Memory B cell (primary cell): ENCODE measurements around the gene KCNMA1.

Experiments used
- ATAC-seq: fragments of 150-1000 bp; cut with Tn5 transposase; 2 replicates; pipeline ENCODE4 v1.10.0; 2021; ENCODE audit warnings: low read depth, mild to moderate bottlenecking, moderate library complexity
- DNase-seq, 2 donors: peaks; one replicate each; pipeline ENCODE4 v3.0.0; 2022; ENCODE audit warnings: low spot score in 2 of 2
- H3K27ac Mint-ChIP-seq: one replicate; pipeline ENCODE4 v1.8.0; 2022; ENCODE audit warnings: mild to moderate bottlenecking, moderate library complexity, mixed read lengths
- H3K27me3 Mint-ChIP-seq: one replicate; pipeline ENCODE4 v1.8.0; 2022; ENCODE audit warnings: mixed read lengths
- H3K36me3 Mint-ChIP-seq: one replicate; pipeline ENCODE4 v1.8.0; 2022; ENCODE audit warnings: mild to moderate bottlenecking, mixed read lengths
- H3K4me1 Mint-ChIP-seq: one replicate; pipeline ENCODE4 v1.8.0; 2022; ENCODE audit warnings: mixed read lengths
- H3K4me3 Mint-ChIP-seq: one replicate; pipeline ENCODE4 v1.8.0; 2022; ENCODE audit warnings: mild to moderate bottlenecking, moderate library complexity, mixed read lengths
- H3K9me3 Mint-ChIP-seq: one replicate; pipeline ENCODE4 v1.8.0; 2022; ENCODE audit warnings: mixed read lengths

Gene KCNMA1

DNA sequence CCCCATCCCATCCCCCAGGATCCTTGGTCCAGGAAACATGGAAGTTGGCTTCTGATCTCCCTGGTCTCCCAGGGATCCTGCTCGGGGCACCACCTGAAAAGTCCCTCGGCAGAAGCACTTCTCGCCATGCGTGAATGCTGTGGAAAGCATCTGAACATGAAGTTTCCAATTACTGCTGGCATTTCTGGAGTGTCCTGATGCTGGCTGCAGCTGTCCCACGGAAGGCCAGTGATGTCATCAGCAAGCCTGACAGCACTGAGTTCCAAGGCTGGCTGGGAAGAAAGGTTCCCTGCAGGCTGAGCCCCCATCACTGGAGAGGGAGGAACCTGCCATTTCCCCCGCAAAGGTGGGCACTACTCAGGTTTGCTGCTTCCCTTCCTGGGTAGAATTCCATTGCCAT is 71.4 kb downstream of the KCNMA1 start:
- H3K27me3 Mint-ChIP-seq, result peaks cover 17% of the 10 kb centered on the region
- H3K36me3 Mint-ChIP-seq, result no peaks in the 10 kb centered on the region
- ATAC-seq (no peak), DNase-seq (no peak)
- H3K4me1 Mint-ChIP-seq, result peaks cover 9% of the 10 kb centered on the region
- H3K4me3 Mint-ChIP-seq, result no peak overlapping the region
- no peaks in the 10 kb centered on the region for H3K9me3 Mint-ChIP-seq
- H3K27ac Mint-ChIP-seq, result no peak overlapping the region

- Mint-ChIP-seq H3K27me3 (peaks cover 17% of the 10 kb centered on the region), H3K4me1 (peaks cover 9% of the 10 kb centered on the region), H3K9me3 (no peaks in the 10 kb centered on the region), H3K36me3 (no peaks in the 10 kb centered on the region), H3K4me3 (no peak overlapping the region), H3K27ac (no peak overlapping the region)
- DNase-seq, result no peak
- no peak for ATAC-seq
These were observed 72.0 kb downstream of the KCNMA1 start for GRCh38 chr10:77565590-77566023.

DNA sequence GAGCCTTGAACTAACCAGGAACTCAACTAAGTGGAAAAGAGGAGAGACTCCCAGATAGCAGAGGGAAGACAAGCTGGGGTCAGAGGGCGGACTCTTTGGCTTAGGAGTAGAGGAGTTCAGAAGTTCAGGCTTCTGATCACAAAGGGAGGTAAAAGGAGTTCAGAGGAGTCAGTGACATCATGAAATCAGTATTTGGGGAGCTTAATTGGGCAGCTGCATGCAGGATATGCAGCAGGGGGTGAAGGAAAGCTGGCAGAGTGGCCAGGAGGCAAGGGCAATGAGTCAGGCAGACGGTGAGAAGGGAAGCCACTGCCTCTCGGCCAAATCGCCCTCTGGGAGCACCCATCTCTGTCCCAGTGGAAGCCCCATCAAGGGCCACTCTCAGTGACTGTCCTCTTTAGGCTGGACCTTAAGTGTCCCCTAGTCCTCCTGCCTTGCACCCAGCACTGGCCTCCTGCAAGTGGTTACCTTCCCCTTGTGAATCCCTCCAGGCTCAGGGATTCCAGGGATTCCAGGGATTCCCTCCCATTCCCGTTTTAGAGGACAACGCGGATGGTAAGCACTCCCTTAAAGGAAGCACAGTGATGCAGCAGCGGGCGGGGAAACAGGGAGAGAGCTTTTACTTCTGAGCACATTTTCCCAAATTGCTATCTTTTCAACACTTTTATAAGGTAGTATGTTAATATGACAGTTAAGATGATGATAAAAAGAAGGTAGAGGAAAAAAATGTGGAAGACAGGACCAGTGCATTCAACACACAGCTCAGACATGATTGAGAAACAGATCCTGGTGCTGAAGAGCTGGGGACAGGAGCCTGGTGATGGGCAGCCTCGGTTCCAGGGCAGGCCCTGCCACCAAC is 72.6 kb downstream of the KCNMA1 start:
- no peak for DNase-seq
- Mint-ChIP-seq H3K9me3 (no peaks in the 10 kb centered on the region), H3K4me3 (no peak overlapping the region), H3K4me1 (peaks cover 9% of the 10 kb centered on the region), H3K36me3 (no peaks in the 10 kb centered on the region), H3K27me3 (peaks cover 17% of the 10 kb centered on the region), H3K27ac (no peak overlapping the region)
- ATAC-seq, result no peak

DNA sequence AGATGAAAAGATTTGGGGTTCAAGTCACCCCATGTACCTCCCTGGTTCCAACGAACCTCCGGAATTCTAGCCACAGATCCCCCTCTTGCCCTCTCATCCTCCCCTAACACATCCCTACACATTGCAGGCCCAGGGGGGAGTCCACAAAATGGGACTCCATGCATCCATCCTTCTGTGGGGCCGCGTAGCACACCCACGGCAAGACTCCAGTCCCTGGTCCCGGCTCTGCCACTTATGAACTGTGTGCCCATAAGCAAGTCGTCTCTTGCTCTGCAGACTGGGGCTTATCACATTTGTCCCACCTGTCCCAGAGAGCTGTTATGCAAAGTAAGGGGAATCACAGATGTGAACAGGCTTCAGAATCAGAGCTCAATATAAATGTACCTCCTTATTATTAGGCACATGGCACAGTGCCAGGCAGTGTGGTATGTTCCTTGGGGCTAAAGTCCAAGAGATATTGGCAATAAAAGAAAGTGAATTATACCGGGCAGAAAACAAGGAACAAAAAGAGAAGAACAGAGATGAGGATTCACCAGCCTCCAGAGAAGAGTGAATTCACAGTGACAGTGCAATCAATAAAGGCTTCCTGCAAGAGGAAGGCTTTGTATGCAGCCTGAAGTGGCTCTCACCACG is 73.9 kb downstream of the KCNMA1 start:
- H3K4me1 Mint-ChIP-seq, result peaks cover 9% of the 10 kb centered on the region
- H3K27me3 Mint-ChIP-seq, result peaks cover 17% of the 10 kb centered on the region
- H3K27ac Mint-ChIP-seq, result no peak overlapping the region
- H3K36me3 Mint-ChIP-seq, result no peaks in the 10 kb centered on the region
- no peak for ATAC-seq
- no peak for DNase-seq
- H3K4me3 Mint-ChIP-seq, result no peak overlapping the region
- no peaks in the 10 kb centered on the region for H3K9me3 Mint-ChIP-seq

DNA sequence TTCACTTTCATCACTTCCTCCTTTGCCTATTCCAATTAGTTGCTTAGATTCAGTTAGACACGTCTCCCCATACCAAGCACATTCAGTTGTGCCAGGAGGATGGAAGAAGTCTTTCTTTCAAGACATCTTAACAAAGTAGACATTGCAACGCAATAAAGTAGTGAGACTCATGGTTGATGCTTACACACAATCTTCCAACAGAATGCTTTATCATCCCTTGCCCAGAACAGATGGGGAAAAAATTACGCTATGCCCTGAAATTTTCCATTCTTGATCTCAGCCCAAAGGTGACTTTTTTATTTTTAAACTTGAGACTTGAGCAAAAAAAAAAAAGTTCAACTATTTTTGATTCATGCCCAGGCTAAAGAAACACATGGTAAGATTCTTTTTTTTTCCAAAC is 74.9 kb downstream of the KCNMA1 start:
- no peak overlapping the region for H3K4me3 Mint-ChIP-seq
- peaks cover 9% of the 10 kb centered on the region for H3K4me1 Mint-ChIP-seq
- no peaks in the 10 kb centered on the region for H3K36me3 Mint-ChIP-seq
- DNase-seq (no peak), ATAC-seq (no peak)
- H3K27me3 Mint-ChIP-seq, result peaks cover 17% of the 10 kb centered on the region
- H3K9me3 Mint-ChIP-seq, result no peaks in the 10 kb centered on the region
- H3K27ac Mint-ChIP-seq, result no peak overlapping the region

GRCh38 chr10:77561991-77562390 is 75.6 kb downstream of the KCNMA1 start:
- Mint-ChIP-seq H3K36me3 (no peaks in the 10 kb centered on the region), H3K4me3 (no peak overlapping the region), H3K27me3 (peaks cover 17% of the 10 kb centered on the region), H3K9me3 (no peaks in the 10 kb centered on the region), H3K27ac (no peak overlapping the region), H3K4me1 (peaks cover 9% of the 10 kb centered on the region)
- DNase-seq (no peak), ATAC-seq (no peak)

GRCh38 chr10:77560471-77560870 is 77.1 kb downstream of the KCNMA1 start:
- no peak for ATAC-seq
- no peaks in the 10 kb centered on the region for H3K9me3 Mint-ChIP-seq
- H3K36me3 Mint-ChIP-seq, result no peaks in the 10 kb centered on the region
- peaks cover 9% of the 10 kb centered on the region for H3K4me1 Mint-ChIP-seq
- H3K27ac Mint-ChIP-seq, result no peak overlapping the region
- H3K4me3 Mint-ChIP-seq, result no peak overlapping the region
- H3K27me3 Mint-ChIP-seq, result peaks cover 13% of the 10 kb centered on the region
- no peak for DNase-seq

DNA sequence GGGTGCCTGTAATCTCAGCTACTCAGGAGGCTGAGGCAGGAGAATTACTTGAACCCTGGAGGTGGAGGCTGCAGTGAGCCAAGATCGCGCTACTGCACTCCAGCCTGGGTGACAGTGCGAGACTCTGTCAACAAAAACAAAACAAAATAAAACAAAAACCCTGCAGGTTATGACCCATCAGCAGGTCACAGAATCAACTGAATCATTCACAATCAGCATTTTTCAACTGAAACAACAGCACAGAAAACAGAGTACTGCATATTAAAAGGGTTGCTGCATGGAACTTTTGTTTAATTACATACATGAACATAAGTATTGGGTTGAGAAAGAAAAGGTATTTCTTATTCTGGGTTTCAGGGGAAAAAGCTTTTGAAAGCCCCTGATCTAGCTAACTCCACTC is 77.6 kb downstream of the KCNMA1 start:
- ATAC-seq (no peak), DNase-seq (no peak)
- Mint-ChIP-seq H3K4me3 (no peak overlapping the region), H3K27me3 (peaks cover 9% of the 10 kb centered on the region), H3K9me3 (no peaks in the 10 kb centered on the region), H3K36me3 (no peaks in the 10 kb centered on the region), H3K4me1 (peaks cover 9% of the 10 kb centered on the region), H3K27ac (no peak overlapping the region)

- H3K27me3 Mint-ChIP-seq, result no peaks in the 10 kb centered on the region
- H3K27ac Mint-ChIP-seq, result no peak overlapping the region
- ATAC-seq (no peak), DNase-seq (no peak)
- no peaks in the 10 kb centered on the region for H3K36me3 Mint-ChIP-seq
- no peaks in the 10 kb centered on the region for H3K9me3 Mint-ChIP-seq
- peaks cover 3% of the 10 kb centered on the region for H3K4me1 Mint-ChIP-seq
- H3K4me3 Mint-ChIP-seq, result no peak overlapping the region
These were observed 80.5 kb downstream of the KCNMA1 start for GRCh38 chr10:77556990-77557601.

DNA sequence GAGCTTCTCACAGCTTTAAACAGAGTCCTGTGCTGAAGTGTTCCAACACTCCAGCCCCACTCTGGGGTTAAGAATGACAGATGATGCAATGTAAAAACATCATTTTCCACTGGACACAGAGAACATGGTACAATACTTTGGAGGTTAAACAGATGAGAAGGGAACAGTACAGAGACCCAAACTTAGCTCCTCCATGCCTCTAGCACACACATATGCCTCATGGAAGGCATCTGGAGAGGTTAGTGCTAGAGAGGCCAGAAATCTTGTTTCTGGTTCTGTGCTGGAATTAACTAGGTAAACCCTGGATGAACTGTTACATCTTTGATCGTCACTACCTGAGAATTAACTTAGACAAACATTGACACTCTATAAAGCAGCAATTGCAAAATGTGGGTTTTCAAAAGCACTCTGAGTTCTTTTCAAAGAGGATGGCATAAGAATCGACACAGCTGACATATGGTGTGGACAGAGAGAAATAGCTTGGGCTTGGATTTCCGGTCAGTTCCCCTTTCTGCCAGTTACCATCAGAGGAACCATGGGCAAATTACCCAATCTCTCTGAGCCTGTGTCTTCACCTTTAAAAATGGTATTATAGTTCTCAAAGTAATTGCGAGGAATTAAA is 81.9 kb downstream of the KCNMA1 start:
- peaks cover 3% of the 10 kb centered on the region for H3K4me1 Mint-ChIP-seq
- no peak overlapping the region for H3K27ac Mint-ChIP-seq
- H3K27me3 Mint-ChIP-seq, result no peaks in the 10 kb centered on the region
- ATAC-seq (no peak), DNase-seq (no peak)
- H3K36me3 Mint-ChIP-seq, result no peaks in the 10 kb centered on the region
- H3K4me3 Mint-ChIP-seq, result no peak overlapping the region
- no peaks in the 10 kb centered on the region for H3K9me3 Mint-ChIP-seq

DNA sequence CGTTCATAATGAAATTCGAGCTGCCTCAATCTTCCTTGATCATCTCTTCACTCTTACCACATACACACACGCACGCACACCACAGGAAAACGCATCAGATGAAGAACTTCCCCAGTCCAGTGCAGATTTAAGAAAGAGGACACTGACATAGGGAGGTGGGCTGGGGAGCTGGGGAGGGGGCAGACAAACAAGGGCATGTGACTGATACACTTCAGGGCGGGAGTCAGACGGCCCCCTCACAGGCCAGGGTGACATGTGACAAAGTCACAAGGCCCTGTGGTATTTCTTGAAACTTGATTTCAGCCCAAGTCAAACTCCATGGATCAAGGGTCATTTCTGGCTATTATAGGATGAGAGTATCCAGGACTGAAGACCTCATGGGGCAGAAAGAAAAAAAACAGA is 82.6 kb downstream of the KCNMA1 start:
- ATAC-seq (no peak), DNase-seq (no peak)
- no peak overlapping the region for H3K27ac Mint-ChIP-seq
- no peak overlapping the region for H3K4me3 Mint-ChIP-seq
- H3K27me3 Mint-ChIP-seq, result no peaks in the 10 kb centered on the region
- H3K36me3 Mint-ChIP-seq, result no peaks in the 10 kb centered on the region
- peaks cover 3% of the 10 kb centered on the region for H3K4me1 Mint-ChIP-seq
- no peaks in the 10 kb centered on the region for H3K9me3 Mint-ChIP-seq

DNA sequence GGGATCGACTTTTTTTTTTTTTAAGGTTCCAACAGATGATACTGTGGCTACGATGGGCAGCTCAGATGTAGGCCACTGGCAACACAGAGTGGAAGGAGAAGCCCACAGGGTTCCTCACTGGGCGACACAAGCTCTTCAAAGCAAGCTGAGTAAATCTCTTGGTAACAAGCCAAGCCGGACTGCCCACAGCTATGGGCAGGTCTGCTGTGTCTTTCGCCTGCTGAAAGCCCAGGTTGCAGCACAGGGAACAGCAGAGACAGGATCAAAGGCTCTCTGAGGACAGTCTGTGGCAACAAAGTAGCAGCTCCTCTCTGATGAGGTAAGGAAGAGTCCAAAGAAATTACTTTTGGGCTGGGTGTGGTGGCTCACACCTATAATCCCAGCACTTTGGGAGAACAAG is 83.6 kb downstream of the KCNMA1 start:
- Mint-ChIP-seq H3K4me1 (peaks cover 3% of the 10 kb centered on the region), H3K4me3 (no peak overlapping the region), H3K9me3 (no peaks in the 10 kb centered on the region), H3K27ac (no peak overlapping the region), H3K36me3 (no peaks in the 10 kb centered on the region), H3K27me3 (no peaks in the 10 kb centered on the region)
- DNase-seq, result no peak
- no peak for ATAC-seq

GRCh38 chr10:77553311-77553710 is 84.3 kb downstream of the KCNMA1 start:
- Mint-ChIP-seq H3K27me3 (no peaks in the 10 kb centered on the region), H3K4me3 (no peak overlapping the region), H3K27ac (no peak overlapping the region), H3K9me3 (no peaks in the 10 kb centered on the region), H3K36me3 (no peaks in the 10 kb centered on the region), H3K4me1 (peaks cover 3% of the 10 kb centered on the region)
- DNase-seq (no peak), ATAC-seq (no peak)

DNA sequence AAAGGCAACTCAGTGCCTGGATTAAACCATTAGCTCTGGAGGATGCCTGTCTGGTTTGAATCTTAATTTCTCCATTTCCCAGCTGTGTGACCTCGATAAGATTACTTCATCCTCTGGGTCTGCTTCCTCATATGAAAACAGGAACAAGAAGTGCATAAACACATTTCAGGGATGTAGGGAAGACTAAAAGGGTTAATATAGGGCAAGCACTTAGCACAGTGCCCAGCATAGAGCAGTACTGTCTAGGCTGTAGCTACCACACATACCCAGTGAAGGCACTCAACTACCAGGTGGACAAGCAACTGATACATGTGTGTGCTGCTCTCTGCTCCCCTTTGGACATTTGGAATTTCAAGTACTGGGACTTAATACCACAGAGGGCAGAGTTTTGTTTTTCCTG is 85.4 kb downstream of the KCNMA1 start:
- Mint-ChIP-seq H3K4me3 (no peak overlapping the region), H3K27me3 (no peaks in the 10 kb centered on the region), H3K27ac (no peak overlapping the region), H3K36me3 (no peaks in the 10 kb centered on the region), H3K4me1 (peaks cover 3% of the 10 kb centered on the region), H3K9me3 (no peaks in the 10 kb centered on the region)
- ATAC-seq (no peak), DNase-seq (no peak)
